SHP77 treated with DMSO at 0.1 percent for 48 hours (cell line): ENCODE measurements around the gene SULT1C4.
A peak's percentile ranks its signal among the peaks of the same experiment; 100 is the strongest.
"Not testable (repeated sequence)": the region's sequence is repeated elsewhere in the genome, so short reads cannot be mapped to it uniquely, and the experiment has no call there.

ENCODE experiments used
- DNase-seq: peaks from one replicate; lab custom pipeline; 2025; lab: John Stamatoyannopoulos, UW

SULT1C4 gene

DNA sequence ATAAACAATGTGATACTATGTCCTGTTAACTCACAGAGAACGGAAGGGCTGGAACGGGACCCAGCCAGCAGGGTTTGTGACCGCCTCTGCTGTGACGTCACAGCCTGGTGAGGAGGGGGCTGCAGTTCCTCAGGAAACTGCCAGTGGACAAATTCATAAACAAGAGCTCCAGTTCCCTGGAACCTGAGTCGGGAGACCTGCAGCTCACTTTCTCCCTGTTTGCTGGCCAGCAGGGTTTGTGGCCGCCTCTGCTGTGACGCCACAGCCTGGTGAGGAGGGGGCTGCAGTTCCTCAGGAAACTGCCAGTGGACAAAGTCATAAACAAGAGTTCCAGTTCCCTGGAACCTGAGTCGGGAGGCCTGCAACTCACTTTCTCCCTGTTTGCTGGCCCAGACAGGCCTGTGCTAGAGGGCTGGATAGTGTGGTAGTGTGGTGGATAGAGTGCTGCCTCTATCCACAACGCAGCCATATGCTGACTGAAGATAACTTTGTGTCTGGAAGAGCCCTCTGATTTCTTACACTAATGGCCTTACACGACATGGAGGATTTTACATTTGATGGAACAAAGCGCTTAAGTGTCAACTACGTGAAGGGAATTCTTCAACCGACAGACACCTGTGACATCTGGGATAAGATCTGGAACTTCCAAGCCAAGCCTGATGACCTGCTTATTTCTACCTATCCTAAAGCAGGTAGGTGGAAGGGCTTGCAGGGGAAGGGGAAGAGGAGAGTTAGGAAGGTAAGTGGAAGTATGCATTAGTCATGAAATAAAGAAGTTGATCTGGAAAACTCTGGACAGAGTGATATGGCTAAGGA, at the start of gene SULT1C4:
Gene SULT1C4 (plus strand): TSS at position 140 of the 816 bp plus-strand sequence. CDS start 384 bp downstream, at position 524.
- DNase-seq, result peak; percentile 30

DNA sequence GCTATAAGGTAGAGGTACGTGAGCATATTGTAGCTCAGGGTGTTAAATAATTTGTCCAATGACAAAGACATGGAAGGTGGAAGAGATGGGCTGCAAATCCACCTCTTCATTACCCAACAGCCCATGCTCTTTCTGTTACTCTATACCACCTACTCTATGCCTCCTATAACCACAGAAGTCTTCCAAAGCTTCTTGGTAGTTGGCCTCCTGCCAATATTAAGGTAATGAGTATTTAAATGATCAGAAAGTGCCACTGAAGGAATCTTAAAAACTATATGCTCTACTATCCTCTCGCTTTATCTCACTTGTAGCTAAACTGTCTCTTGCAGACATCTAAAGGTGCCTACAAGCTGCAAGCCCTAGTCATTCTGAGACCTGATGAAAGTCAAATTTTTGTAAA, 48.0 kb upstream of the SULT1C4 start:
- no peak for DNase-seq

DNA sequence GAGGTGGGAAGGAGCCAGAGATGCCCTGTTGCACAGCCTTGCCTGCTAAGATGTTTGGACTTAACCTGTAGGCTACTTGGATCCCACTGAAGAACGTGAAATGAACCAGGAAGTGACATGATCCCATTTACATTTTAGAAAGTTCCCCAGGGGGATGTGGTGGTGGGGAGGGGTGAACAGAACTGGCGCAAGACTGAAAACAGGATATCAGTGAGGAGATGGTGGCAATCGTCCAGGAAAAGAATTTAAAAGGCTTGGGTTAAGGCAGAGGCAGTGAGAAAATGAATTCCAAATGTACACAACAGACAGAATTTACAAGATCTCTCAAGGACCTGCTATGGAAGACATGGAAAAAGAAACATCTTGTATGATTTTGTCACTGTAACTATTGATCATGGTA, 46.8 kb upstream of the SULT1C4 start:
- DNase-seq, result no peak

DNA sequence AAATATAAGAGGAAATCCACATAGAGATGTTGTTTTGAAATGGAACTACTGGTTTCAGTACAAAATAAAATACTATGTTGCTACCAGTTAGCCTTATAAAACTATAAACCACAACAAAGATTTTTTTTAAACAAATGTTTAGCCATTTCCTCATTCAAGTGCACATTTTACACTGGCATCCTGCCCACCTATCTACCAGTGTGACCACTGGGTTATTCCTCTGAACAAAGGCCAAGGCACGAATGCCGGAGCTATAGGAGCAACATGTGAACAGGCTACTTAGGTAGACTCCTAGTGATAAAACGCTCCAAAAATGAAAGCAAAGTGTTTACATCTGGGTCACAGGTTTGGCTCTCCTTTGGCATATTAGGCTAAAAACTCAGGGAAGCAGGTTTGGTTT, 31.8 kb upstream of the SULT1C4 start:
- no peak for DNase-seq

DNA sequence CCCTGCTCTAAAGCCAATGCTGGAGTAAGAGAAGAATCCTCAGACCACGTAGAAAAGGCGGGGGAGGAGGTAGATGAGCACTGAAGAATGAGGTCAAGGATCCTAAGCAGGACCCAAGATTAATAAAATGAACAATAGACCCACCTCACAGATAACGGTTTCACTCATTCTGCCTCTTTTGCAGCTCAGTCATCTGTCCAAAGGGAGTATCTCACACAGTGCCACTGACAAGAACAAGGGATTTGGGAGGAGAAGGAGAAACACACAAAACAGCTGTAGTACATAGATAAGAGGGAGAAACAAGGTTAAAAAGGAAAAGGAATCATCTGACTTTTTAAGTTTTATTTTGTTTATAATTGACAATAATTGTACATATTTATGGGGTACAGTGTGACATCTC, 30.9 kb upstream of the SULT1C4 start:
- DNase-seq, result no peak

DNA sequence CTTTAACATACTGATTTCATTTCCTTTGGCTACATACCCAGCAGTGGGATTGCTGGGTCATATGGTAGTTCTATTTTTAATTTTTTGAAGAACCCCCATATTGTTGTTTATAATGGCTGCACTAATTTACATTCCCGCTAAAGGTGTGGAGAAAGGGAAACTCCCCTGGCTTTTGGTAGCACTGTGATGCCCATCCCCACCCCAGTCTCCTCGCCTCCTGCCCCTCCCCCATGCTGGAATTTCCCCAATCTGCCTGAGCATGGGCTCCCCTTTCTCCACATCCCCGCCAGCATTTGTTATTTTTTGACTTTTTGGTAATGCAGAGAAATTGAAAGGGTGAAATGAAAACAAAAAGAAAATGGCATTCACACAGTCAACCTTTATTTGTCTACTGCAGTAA, 30.0 kb upstream of the SULT1C4 start:
- DNase-seq, result no peak

DNA sequence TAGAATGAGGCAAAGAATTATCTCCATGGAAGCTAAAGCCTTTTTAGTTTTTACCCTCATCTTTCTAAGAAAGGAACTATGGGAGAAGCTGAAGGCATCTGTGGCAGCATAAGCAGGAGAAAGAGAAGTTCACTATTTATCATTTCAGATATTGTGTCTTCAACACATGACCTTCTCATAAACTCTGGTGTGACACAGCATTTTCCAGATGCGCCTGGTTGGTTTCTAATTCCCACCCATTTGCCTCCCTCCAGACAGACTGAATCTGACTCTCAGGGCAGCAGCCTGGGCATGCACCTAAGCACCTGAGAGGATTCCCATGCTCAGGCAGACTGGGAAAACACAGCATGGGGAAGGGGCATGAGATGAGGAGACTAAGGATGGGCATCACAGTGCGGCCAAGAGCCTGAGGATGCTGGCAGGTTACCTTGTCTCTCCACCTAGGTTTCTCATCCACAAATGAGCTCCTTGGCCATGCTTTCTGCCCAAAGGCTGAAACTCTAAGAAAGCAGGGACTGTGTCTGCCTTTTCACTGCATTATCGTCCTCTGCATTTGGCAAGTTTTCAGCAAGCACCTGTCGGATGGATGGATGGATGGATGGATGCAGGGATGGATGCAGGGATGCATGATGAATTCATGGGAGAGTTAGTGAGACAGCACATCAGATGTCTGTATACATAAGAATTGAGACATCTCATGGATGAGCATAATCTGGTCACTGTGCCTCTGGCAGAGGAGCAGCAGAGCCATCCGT, 28.8 kb upstream of the SULT1C4 start:
- no peak for DNase-seq

DNA sequence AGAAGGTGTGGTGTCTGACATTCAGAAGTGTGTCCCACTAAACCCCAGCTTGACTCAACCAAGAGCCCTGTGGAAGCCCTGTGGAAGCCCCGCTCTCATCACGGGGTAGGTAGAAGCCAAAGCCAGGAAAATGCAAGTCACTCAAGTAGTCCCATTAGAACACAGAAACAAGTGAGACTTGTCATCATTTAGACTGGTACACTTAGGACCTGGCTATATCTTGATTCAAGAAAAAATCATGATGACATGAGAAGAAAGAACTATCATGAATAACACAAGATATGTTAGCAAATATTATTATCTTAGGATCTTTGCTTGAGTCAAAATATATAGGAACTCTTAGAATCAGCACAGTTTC, 28.2 kb upstream of the SULT1C4 start:
- no peak for DNase-seq

DNA sequence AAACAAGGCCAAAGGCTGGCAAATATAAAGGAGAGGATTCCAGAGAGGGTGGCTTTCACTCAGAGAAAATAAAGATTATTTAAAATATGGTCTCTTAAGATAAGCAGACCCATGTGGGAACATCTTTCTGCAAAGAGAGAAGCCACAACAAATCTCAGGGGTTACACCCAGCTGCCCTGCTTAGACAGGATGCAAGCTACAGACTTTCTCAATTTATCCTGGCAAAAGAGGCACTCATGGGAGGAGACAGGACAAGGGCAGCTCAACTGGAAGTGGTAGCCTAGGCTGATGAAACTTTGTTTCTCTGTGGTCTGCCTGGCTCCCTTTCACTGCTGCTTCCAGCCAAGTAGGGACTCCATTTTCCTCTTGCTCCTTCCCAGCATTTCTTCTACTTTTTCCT, 25.9 kb upstream of the SULT1C4 start:
- DNase-seq, result no peak

DNA sequence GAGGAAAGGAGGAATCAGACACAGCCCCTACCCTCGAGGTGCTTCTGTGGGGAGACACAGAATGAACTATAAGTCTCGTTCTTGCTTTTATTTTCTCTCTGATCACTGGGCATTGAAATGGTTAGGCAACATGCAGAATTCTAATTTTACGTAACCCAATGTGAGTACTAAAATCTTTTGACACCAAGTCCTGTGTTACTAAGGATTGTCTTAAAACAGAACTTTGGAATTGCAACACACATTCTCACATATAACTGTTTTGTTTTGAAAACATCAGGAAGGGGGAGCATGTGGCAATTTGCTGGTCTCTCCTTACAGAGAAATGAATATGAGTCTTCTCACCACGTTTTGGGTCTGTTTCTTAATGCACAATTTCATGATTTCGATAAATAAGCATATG, 23.6 kb upstream of the SULT1C4 start:
- no peak for DNase-seq

DNA sequence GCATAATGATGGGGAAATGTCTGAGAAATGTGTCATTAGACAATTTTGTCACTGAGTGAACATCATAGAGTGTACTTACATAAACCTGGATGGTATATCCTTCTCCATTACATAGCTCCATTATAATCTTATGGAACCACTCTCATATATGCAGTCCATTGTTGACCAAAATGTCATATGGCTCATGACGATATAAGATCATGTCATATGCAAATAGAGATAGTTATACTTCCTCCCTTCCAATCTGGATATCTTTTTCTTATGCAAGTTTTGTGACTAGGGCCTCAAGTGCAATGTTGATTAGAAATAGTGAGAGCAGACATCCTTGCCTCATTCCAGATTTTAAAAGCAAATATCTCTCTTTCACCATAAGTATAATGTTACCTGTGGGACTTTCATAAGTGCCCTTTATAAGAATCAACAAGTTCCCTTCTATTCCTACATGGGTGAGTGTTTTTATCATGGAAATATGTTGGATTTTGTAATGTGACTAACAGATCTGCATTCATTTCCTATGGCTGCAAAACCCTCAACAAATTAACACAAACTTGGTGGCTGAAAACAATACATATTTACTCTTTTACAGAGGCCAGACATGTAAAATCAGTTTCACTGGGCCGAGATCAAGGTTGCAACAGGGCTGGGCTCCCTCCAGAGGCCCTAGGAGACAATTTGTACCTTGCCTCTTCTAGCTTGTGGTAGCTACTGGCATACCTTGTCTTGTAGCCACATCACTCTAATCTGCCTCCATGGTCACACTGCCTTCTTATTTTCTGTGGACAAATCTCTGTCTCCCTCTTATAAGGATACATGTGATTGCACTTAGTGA, 21.6 kb upstream of the SULT1C4 start:
- no peak for DNase-seq

DNA sequence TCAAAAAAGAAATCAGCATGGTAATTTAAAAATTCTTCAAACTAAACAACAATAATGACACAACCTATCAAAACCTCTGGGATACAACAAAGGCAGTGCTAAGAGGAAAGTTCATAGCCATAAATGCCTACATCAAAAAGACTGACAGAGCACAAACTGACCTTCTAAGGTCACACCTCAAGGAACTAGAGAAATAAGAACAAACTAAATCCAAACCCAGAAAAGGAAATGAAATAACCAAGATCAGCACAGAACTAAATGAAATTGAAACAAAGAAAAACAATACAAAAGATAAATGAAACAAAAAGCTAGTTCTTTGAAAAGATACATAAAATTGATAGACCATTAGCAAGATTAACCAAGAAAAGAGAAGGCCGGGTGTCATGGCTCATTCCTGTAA, 18.4 kb upstream of the SULT1C4 start:
- not testable (repeated sequence) for DNase-seq

DNA sequence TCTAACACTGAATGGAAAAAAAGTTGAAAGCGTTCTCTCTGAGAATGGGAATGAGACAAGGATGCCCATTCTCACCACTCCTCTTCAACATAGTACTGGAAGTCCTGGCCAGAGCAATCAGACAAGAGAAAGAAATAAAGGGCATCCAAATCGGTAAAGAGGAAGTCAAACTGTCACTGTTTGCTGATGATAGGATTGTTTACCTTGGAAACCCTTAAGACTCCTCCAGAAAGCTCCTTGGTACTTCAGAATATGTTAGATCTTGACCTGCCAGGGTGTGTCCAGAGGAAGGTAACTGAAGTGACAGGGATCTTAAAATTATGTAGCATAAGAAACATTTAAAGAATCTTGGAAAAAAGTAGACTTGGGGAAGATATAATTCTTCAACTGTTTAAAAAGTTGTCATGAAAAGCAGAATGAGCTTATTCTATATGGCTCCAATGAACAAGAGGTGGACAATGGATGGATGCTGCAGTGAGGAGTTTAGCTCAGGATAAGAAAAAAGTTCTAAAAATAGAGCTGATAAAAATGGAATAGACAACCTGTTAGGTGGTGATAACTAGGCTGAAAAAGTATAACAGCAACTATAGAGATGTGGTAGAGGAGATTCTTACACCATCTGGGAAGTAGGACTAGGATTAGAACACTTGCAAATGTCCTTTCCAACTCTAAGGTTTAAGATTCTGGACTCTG, 16.8 kb upstream of the SULT1C4 start:
- DNase-seq, result no peak

DNA sequence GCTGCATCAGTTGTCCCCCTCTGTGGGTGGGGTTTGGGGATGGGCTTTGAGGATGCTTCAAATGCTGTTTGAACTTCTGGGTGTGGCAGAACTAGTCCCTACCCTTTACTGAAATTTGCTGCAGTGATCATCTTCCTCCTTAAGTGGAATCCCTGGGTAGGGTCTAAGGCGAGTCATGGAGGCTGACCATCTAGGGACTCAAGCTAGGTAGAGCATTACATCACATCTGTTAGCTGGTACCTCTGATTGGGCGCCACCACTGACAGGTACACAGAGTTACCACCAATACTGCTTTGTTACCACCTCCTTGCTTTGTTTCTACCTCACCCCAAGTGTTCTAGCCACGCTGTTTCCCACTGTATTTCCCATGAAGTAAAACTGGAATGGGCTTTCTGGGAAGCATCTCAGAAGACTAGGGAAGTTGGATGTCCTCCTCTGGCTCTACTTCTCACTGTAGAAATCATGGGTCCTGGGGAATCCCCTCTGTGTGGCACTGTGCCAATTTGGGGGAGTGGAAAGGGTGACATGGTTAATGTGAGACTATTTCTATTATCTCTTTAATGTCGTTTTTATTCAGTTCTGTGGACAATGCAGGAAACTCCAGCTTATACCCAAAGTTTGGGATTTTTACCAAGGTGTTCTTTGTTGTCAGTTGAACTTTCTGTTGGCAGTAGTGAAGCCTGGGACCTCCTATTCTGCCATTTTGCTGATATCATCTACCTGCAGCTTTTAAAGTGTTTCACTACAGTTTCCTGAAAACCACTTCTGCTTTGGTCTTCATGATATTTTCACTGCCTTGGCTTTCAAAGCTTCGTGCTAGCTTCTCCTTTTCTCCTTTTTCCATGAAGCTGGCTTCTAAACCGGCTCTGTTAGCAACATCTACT, 14.5 kb upstream of the SULT1C4 start:
- no peak for DNase-seq

DNA sequence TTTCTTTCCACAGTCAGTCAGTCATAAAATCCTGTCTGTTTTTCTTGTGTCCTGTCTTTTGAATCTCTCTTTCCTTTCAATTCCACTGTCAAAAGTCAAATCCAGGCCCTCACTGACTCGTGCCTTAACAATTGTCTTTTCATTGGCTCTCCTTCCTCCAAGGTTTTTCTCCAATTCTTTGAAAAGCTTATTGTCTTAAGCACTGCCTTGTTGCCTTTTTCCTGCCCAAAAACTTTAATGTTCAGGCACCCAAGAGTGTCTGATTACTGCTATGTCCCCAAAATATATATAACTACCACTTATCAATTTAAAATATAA, 13.9 kb upstream of the SULT1C4 start:
- no peak for DNase-seq

DNA sequence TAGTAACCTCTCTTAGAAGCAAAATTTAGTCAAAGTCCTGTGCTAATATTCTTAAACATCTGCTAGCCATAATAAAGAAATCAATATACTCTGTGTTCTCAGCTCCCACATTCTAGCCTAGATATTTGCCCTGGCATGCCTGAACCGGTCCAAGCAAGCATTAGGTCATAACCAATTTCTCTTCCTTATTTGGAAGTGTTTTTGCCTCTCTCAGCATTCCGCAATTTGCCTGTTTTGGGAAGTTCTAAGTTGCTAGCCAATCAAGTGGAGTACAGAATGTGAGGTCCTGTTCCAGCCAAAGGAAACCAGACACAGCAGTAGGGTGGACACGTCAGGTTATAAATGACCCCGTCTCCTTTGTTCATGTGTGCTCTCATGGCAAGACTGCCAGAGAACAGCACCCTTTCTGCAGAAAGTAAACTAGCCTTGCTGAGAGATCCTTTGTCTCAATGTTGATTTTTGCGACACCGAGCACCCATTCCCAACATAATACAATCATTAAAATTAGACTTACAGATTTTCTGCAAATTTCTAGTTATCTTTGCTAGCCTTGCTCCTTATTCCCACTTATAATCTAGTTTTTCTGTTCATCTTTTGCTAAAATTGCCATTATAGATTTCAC, 13.0 kb upstream of the SULT1C4 start:
- DNase-seq, result no peak

DNA sequence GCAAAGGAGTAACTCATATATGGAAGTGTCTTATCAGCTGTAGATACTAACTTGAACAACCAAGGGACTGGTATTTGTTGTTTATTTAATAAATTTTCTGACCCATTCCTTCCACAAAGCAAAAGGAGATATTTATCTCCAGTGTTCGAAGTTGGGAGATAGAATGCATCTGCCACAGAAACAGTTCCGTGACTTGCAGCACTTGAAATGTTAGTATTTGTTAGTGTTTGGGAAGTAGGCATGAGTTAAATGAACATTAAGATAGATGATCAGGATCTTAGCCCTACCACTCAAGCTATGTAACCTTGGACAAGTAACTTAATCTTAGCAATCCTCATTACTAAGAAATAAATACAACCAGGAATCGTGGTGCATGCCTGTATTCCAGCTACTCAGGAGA, 12.1 kb upstream of the SULT1C4 start:
- DNase-seq, result no peak

DNA sequence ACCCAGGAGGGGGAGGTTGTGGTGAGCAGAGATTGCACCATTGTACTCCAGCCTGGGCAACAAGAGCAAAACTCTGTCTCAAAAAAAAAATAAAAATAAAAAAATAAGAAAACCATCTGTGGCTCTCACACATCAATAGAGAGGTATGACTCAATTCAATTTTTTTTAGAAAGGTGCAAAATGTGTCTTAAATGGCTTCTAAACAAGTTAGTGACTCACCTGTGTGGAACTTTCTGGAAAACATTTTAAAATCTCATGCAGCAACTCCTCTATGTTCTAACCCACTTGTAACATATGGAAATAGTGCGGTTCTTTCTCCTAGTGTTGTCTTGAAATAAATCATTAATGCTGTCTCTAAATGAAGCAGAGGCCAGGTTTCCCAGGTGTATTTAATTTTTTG, 10.7 kb upstream of the SULT1C4 start:
- no peak for DNase-seq

DNA sequence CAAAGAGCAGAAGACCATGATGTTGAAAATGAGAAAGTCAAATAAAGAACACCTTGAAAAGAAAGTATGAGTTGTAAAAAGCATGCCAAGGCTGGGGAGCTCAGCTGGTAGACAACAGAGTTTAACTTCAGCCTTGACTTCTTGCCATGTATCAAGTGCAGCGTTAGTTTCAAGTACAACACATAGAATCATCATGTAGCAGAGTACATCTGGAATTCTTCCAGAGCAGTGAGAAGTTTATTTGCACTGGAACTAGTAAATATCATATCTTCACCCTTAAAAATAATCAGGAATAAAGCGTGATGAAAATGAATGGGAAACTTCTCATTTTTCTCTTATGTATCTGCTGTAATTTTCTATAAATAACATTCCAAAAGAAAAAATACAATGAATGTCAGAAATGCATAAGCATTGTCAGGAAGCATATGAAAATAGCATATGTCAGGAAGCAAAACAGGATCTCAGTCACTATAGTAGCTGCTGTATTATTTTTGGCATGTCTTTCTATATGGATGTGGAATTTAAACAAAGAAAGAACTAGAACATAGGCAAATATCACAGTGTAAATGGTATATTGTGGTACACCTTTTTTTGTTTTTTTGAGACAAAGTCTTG, 10.1 kb upstream of the SULT1C4 start:
- no peak for DNase-seq

DNA sequence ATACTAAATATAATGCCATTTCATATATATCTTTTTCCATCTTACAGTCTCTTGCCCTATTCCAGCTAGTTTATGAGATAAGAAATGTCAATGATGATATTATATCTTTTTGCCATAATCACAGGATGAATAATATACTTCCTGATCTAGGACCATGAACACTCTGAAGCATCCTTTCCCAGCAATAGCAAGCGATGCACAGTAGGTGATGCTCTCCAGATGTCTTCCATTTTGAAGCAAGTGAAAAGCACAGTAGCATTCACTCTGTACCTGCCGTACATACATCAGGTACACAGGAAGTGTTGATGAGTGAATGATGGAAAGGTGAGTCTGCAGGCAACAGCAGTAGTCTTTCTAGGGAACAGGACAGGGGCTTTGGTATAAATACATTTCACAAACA, 8.6 kb upstream of the SULT1C4 start:
- DNase-seq, result no peak
